Measurements from ENCODE around the gene ASXL2. TPM values are rescaled to one million over a fixed set of nuclear protein-coding genes. Genes with fewer than 3 reads are reported as not detected.

ASXL2 gene
- total RNA-seq, 1 donor from 2014 or later = 38.4 TPM

DNA sequence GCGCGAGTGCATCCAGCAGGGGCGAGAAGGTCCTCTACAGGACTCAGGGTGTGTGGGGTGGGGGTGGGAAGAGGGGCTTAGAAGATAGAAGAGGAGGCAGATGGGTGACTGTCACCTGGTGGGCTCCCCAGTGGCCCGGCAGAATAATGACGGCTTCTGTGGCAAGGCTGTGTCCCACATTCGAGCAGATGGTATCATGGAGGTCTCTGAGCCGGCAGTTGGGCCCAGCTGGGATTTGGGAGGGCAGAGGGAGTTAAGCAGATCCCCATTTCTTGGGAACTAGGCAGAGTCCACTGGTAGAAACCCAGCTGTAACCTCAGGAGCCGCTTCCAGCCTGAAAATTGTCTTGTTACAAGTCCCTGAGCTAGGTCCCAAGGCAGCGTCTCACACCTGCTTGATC lies 176.5 kb downstream of the ASXL2 start:
- CTCF ChIA-PET = interaction anchor here (1.0 to 5.4 kb wide), 4 partner anchors 12 to 249 kb away, joined by 3 to 110 read pairs (median 6); no protein-coding TSS in a partner anchor
- intact Hi-C loops (cut with micrococcal nuclease) = no loop called here
- Mint-ChIP-seq H3K4me1 (no peaks in the 10 kb centered on the region), H3K36me3 (ENCODE audit: low read depth) (no peaks in the 10 kb centered on the region), H3K9me3 (no peaks in the 10 kb centered on the region), H3K4me3 (no peak overlapping the region), H3K27ac (no peak overlapping the region), H3K27me3 (no peaks in the 10 kb centered on the region)
- TF ChIP-seq, protein P1, sequence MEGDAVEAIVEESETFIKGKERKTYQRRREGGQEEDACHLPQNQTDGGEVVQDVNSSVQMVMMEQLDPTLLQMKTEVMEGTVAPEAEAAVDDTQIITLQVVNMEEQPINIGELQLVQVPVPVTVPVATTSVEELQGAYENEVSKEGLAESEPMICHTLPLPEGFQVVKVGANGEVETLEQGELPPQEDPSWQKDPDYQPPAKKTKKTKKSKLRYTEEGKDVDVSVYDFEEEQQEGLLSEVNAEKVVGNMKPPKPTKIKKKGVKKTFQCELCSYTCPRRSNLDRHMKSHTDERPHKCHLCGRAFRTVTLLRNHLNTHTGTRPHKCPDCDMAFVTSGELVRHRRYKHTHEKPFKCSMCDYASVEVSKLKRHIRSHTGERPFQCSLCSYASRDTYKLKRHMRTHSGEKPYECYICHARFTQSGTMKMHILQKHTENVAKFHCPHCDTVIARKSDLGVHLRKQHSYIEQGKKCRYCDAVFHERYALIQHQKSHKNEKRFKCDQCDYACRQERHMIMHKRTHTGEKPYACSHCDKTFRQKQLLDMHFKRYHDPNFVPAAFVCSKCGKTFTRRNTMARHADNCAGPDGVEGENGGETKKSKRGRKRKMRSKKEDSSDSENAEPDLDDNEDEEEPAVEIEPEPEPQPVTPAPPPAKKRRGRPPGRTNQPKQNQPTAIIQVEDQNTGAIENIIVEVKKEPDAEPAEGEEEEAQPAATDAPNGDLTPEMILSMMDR (IDR thresholded peaks at IDR 0.05) = no peak
- no peak for DNase-seq
- POLR2A ChIA-PET = interaction anchor here (0.6 kb wide), 1 partner anchor 323 kb away, joined by 9 read pairs; no protein-coding TSS in a partner anchor
- ATAC-seq (ENCODE audit: low read depth) = no peak

DNA sequence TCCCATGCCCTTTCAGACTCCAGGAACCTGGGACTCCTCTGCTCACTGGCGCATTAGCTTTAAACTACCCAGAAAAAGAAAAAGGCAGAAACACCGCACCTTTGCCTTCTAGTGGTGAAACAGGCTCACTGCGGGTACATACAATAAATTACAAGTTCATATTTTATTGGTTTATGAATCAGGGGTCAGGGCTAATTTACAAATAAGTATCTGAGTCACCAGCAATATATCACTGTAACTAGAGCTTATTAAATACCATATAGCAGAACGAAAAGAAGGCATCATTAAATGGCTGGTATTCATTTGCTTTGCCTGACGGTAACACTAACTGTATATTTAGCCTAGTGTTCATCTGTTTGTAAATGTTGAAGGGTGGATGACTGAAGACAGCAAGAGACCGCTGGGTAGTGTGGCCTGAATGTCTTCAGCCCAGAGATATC lies 178.0 kb downstream of the ASXL2 start:
- no peaks in the 10 kb centered on the region for H3K9me3 Mint-ChIP-seq
- ChIA-PET CTCF (interaction anchor here (0.6 to 5.4 kb wide), 11 partner anchors 9 to 725 kb away, joined by 3 to 110 read pairs (median 6); no protein-coding TSS in a partner anchor), POLR2A (interaction anchor here (1.1 kb wide), 1 partner anchor 178 kb away, joined by 3 read pairs; the partner anchor contains the start of gene ASXL2)
- H3K36me3 Mint-ChIP-seq (ENCODE audit: low read depth) = no peaks in the 10 kb centered on the region
- DNase-seq (no peak), ATAC-seq (ENCODE audit: low read depth) (peak; percentile 64)
- TF ChIP-seq, protein P1 (IDR thresholded peaks at IDR 0.05) = no peak
- intact Hi-C loops (cut with micrococcal nuclease) = loop anchor here (1.0 kb wide), 2 partner anchors 93 to 358 kb away; no protein-coding TSS in a partner anchor
- H3K4me1 Mint-ChIP-seq = no peaks in the 10 kb centered on the region
- H3K27me3 Mint-ChIP-seq = no peaks in the 10 kb centered on the region
- no peak overlapping the region for H3K4me3 Mint-ChIP-seq
- no peak overlapping the region for H3K27ac Mint-ChIP-seq

DNA sequence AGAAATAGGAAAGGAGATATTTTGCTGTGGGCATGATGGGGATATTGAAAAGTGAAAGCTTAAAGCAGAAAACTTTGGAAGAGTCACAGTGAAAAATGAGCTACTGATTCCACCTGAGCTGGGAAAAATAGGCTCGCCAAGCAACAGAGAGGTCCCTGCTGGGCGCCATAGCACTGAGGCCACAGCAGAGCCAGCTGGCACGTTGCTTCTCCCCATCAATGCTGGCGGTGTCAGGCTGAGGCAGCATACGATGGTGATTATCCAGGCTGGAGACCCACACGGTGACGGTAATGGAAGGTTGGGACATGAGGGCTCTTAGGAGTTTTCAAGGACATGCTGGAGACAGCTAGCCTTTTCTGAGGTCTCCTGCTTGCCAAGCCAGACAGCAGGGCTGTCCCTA lies 179.1 kb downstream of the ASXL2 start:
- intact Hi-C loops (cut with micrococcal nuclease) = no loop called here
- CTCF ChIA-PET = interaction anchor here (1.2 to 5.4 kb wide), 5 partner anchors 8 to 533 kb away, joined by 5 to 110 read pairs (median 6); no protein-coding TSS in a partner anchor
- H3K4me1 Mint-ChIP-seq = no peaks in the 10 kb centered on the region

DNA sequence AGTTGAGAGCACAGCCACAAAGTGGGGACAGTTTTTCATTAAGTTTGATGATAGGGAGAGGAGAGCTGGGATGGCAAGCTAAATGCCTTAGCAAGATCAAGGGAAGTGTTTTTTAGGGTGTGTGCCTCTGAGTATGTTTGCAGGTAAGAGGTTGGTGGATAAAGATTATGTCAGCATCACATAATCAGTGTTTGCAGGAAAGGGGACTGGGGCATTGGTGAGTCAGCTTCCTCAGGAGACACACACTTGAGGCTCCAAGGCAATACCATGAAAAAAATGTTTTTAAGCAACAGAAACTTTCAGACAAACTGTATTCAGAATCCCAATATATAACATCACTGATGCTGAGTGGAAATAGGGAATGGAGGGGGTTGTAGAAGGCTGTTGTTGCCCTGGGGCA lies 179.5 kb downstream of the ASXL2 start:
- ChIA-PET CTCF (interaction anchor here (1.2 to 5.4 kb wide), 3 partner anchors 34 to 533 kb away, joined by 5 to 110 read pairs (median 6); no protein-coding TSS in a partner anchor), POLR2A (no interaction called here)
- Mint-ChIP-seq H3K27me3 (no peaks in the 10 kb centered on the region), H3K36me3 (ENCODE audit: low read depth) (no peaks in the 10 kb centered on the region), H3K27ac (no peak overlapping the region), H3K9me3 (no peaks in the 10 kb centered on the region), H3K4me1 (no peaks in the 10 kb centered on the region), H3K4me3 (no peak overlapping the region)
- DNase-seq (no peak), ATAC-seq (ENCODE audit: low read depth) (no peak)
- intact Hi-C loops (cut with micrococcal nuclease) = no loop called here
- TF ChIP-seq, protein P1 (IDR thresholded peaks at IDR 0.05) = no peak

More for the DNA sequence above, 179.1 kb downstream of the ASXL2 start:
- ATAC-seq (ENCODE audit: low read depth) (no peak), DNase-seq (no peak)
- Mint-ChIP-seq H3K27ac (no peak overlapping the region), H3K9me3 (no peaks in the 10 kb centered on the region), H3K27me3 (no peaks in the 10 kb centered on the region), H3K4me3 (no peak overlapping the region), H3K36me3 (ENCODE audit: low read depth) (no peaks in the 10 kb centered on the region)
- POLR2A ChIA-PET = interaction anchor here (1.1 kb wide), 1 partner anchor 179 kb away, joined by 3 read pairs; the partner anchor contains the start of gene ASXL2
- TF ChIP-seq, protein P1 (IDR thresholded peaks at IDR 0.05) = no peak

DNA sequence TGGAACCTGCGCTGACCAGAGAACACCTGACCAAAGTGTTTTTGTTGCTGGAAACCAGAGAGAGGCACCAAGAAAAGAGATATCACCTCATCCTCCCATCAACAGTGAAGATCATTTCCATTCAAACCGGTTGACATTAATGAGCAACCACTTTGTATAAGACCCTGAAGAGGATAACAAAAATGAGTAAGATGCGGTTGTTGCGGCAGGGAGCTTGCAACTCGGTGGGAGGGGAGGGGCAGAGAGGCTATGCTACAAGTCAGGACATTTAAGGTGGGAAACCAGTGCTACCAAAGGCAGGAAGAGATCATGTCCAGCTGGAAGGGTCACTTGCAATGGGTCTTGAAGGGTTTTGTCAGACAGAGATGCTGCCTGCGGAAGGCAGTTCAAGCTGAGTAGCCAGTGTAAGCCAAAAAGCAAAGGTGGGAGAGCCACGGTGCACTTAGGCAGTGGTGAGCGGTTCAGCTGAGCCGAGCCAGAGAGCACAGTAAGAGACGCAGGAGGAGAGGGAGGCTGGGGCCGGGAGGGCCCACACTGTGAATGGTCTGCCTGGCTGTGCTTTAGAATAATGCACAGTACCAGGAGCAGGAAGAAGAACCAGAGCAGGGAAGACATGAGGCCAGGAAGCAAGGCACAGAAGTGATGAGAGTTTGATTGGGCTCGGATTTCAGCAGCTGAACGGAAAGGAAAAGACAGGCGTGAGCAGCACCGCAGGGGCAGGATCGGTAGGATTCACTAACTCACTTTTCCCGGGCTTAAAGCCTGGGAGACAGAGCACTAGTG lies 180.5 kb downstream of the ASXL2 start:
- ATAC-seq (ENCODE audit: low read depth) (no peak), DNase-seq (no peak)
- Mint-ChIP-seq H3K27me3 (no peaks in the 10 kb centered on the region), H3K4me1 (no peaks in the 10 kb centered on the region), H3K4me3 (no peak overlapping the region), H3K9me3 (no peaks in the 10 kb centered on the region), H3K36me3 (ENCODE audit: low read depth) (no peaks in the 10 kb centered on the region), H3K27ac (no peak overlapping the region)
- POLR2A ChIA-PET = no interaction called here
- TF ChIP-seq, protein P1 (IDR thresholded peaks at IDR 0.05) = no peak
- intact Hi-C loops (cut with micrococcal nuclease) = no loop called here
- CTCF ChIA-PET = interaction anchor here (2.0 to 5.4 kb wide), 2 partner anchors 90 to 532 kb away, joined by 6 to 110 read pairs; no protein-coding TSS in a partner anchor

All from activated B cell treated with CpG ODN at 0.5 μM for 24 hours (primary cell).